H1 (cell line): ENCODE measurements around the gene PRSS36. TPM values are rescaled to one million over a fixed set of nuclear protein-coding genes. Genes with fewer than 3 reads are reported as not detected.

ENCODE experiments used
- CTCF ChIA-PET: fragments of 300-600 bp; sonication (Branson Sonifier 250); formaldehyde crosslinking; loops from one replicate; lab custom pipeline; 2021; ENCODE audit not compliant: partially characterized antibody; lab: Charles Lee
- POLR2A ChIA-PET: fragments of 300-600 bp; sonication (Branson Sonifier 250); formaldehyde crosslinking; loops from one replicate; lab custom pipeline; 2021; ENCODE audit warnings: inconsistent platforms; ENCODE audit not compliant: partially characterized antibody; lab: Charles Lee
- DNase-seq, 2 experiments: peaks; one replicate each; pipeline versions ENCODE4 v3.0.0 to v3.0.0-alpha.2; 2010 to 2022; ENCODE audit warnings: low spot score in 2 of 2, low read depth in 1 of 2, mixed read lengths in 1 of 2
- FAIRE-seq: peaks from 2 replicates; lab custom pipeline; 2011; peaks lifted over from hg19 to GRCh38; lab: Jason Lieb, UNC
- H2AFZ ChIP-seq: 2 replicates; pipeline ENCODE4 v1.8.1; 2012; ENCODE audit warnings: low read length, inconsistent platforms
- H2AK5ac ChIP-seq: 2 replicates; pipeline ENCODE4 v1.6.1; 2013; ENCODE audit warnings: low read depth, low read length
- H2BK120ac ChIP-seq: replicated peaks from 2 replicates; pipeline ENCODE3; 2013; ENCODE audit warnings: low read depth, low read length, inconsistent platforms
- H2BK12ac ChIP-seq: 2 replicates; pipeline ENCODE4 v1.6.1; 2013; ENCODE audit warnings: low read depth, low read length
- H2BK15ac ChIP-seq: 2 replicates; pipeline ENCODE4 v1.6.1; 2013; ENCODE audit warnings: low read length
- H2BK20ac ChIP-seq: 2 replicates; pipeline ENCODE4 v1.6.1; 2013; ENCODE audit warnings: low read length
- H2BK5ac ChIP-seq: 2 replicates; pipeline ENCODE4 v1.6.1; 2013; ENCODE audit warnings: low read depth, low read length
- H3K14ac ChIP-seq: 2 replicates; pipeline ENCODE4 v1.6.1; 2013; ENCODE audit warnings: inconsistent platforms; ENCODE audit not compliant: insufficient read length
- H3K18ac ChIP-seq: 2 replicates; pipeline ENCODE4 v1.6.1; 2013; ENCODE audit warnings: low read length; ENCODE audit errors: extremely low read depth
- H3K23ac ChIP-seq: 2 replicates; pipeline ENCODE4 v1.6.1; 2013; ENCODE audit warnings: inconsistent platforms; ENCODE audit not compliant: insufficient read length
- H3K23me2 ChIP-seq: 2 replicates; pipeline ENCODE4 v1.6.1; 2013; ENCODE audit warnings: low read depth, low read length
- H3K27ac ChIP-seq: 2 replicates; pipeline ENCODE4 v1.6.1; 2011; ENCODE audit warnings: low read depth, low read length, inconsistent platforms
- H3K27me3 ChIP-seq, 4 experiments: replicated peaks in 1 of 4; 1 replicate in 1 of 4; 2 replicates in 3 of 4; pipeline versions ENCODE4 v1.6.1 to v1.8.1; 2011 to 2013; ENCODE audit warnings: low read length in 3 of 4, mild to moderate bottlenecking in 3 of 4, inconsistent platforms in 2 of 4, mixed read lengths in 2 of 4, moderate library complexity in 1 of 4; ENCODE audit not compliant: control insufficient read depth in 3 of 4, insufficient read depth in 3 of 4; ENCODE audit errors: extremely low read depth in 1 of 4
- H3K36me3 ChIP-seq, 4 experiments: 2 replicates each; pipeline versions ENCODE4 v1.6.1 to v1.8.1; 2011 to 2013; ENCODE audit warnings: mild to moderate bottlenecking in 4 of 4, low read length in 3 of 4, moderate library complexity in 2 of 4, control low read depth in 1 of 4, inconsistent platforms in 1 of 4; ENCODE audit not compliant: insufficient read depth in 4 of 4, control insufficient read depth in 2 of 4
- H3K4ac ChIP-seq: replicated peaks from 2 replicates; pipeline ENCODE3; 2013; ENCODE audit warnings: low read length, low read depth, mixed read lengths, inconsistent platforms; ENCODE audit not compliant: insufficient read length
- H3K4me1 ChIP-seq, 4 experiments: replicated peaks in 1 of 4; 1 replicate in 1 of 4; 2 replicates in 3 of 4; pipeline versions ENCODE4 v1.6.1 to v1.8.1; 2011 to 2013; ENCODE audit warnings: low read length in 3 of 4, inconsistent platforms in 2 of 4, mixed read lengths in 1 of 4; ENCODE audit not compliant: insufficient read depth in 4 of 4, control insufficient read depth in 3 of 4
- H3K4me2 ChIP-seq, 2 experiments: 2 replicates each; pipeline versions ENCODE4 v1.6.1 to v1.8.1; 2011 to 2013; ENCODE audit warnings: low read depth in 2 of 2, low read length in 2 of 2, control low read depth in 1 of 2, inconsistent platforms in 1 of 2, mild to moderate bottlenecking in 1 of 2; ENCODE audit not compliant: insufficient read depth in 1 of 2
- H3K4me3 ChIP-seq, 4 experiments: fragments of 200-600, 300-600 bp in 1 of 4; sonication (generic), shearing (Covaris generic), sonication (Bioruptor Twin) in 1 of 4; 2 replicates each; pipeline versions ENCODE4 v1.5.1 to v1.8.1; 2011 to 2016; ENCODE audit warnings: low read length in 4 of 4, low read depth in 3 of 4, control low read depth in 2 of 4, inconsistent platforms in 2 of 4, mild to moderate bottlenecking in 2 of 4, mixed read lengths in 1 of 4, moderate library complexity in 1 of 4; ENCODE audit not compliant: insufficient read depth in 2 of 4; ENCODE audit errors: extremely low read depth in 1 of 4
- H3K56ac ChIP-seq: replicated peaks from 2 replicates; pipeline ENCODE3; 2013; ENCODE audit warnings: low read depth, mild to moderate bottlenecking, mixed read lengths, low read length, inconsistent platforms; ENCODE audit not compliant: insufficient read length
- H3K79me1 ChIP-seq: 2 replicates; pipeline ENCODE4 v1.6.1; 2013; ENCODE audit warnings: low read depth, low read length, control low read depth
- H3K79me2 ChIP-seq, 2 experiments: 2 replicates each; pipeline versions ENCODE4 v1.6.1 to v1.8.1; 2012 to 2013; ENCODE audit warnings: low read length in 2 of 2, mild to moderate bottlenecking in 2 of 2, inconsistent platforms in 1 of 2; ENCODE audit not compliant: insufficient read depth in 2 of 2, control insufficient read depth in 1 of 2
- H3K9ac ChIP-seq, 4 experiments: replicated peaks in 1 of 4; 1 replicate in 1 of 4; 2 replicates in 3 of 4; pipeline versions ENCODE4 v1.6.1 to v1.8.1; 2011 to 2013; ENCODE audit warnings: low read depth in 3 of 4, low read length in 3 of 4, control low read depth in 2 of 4, mild to moderate bottlenecking in 2 of 4, moderate library complexity in 2 of 4, inconsistent platforms in 1 of 4; ENCODE audit errors: extremely low read depth in 1 of 4
- H3K9me3 ChIP-seq, 2 experiments: 2 replicates each; pipeline versions ENCODE4 v1.6.1 to v1.8.1; 2012 to 2013; ENCODE audit warnings: mild to moderate bottlenecking in 2 of 2, moderate library complexity in 2 of 2, control low read depth in 1 of 2, inconsistent platforms in 1 of 2, low read depth in 1 of 2, low read length in 1 of 2, mixed read lengths in 1 of 2; ENCODE audit not compliant: insufficient read depth in 2 of 2
- H4K20me1 ChIP-seq, 2 experiments: replicated peaks in 1 of 2; 2 replicates each; pipeline versions ENCODE3 to v1.8.1; 2011 to 2013; ENCODE audit warnings: inconsistent platforms in 2 of 2, low read length in 2 of 2, mild to moderate bottlenecking in 1 of 2; ENCODE audit not compliant: insufficient read depth in 2 of 2, control insufficient read depth in 1 of 2
- H4K5ac ChIP-seq: 2 replicates; pipeline ENCODE4 v1.6.1; 2013; ENCODE audit warnings: low read length, low read depth, mixed read lengths, inconsistent platforms; ENCODE audit not compliant: insufficient read length
- H4K8ac ChIP-seq: 2 replicates; pipeline ENCODE4 v1.8.0; 2013; ENCODE audit warnings: mild to moderate bottlenecking, moderate library complexity, low read length, inconsistent platforms; ENCODE audit not compliant: insufficient read depth; ENCODE audit errors: extremely low read depth
- H4K91ac ChIP-seq: replicated peaks from 2 replicates; pipeline ENCODE3; 2013; ENCODE audit warnings: low read length, mixed read lengths, inconsistent platforms; ENCODE audit not compliant: insufficient read length
- GABPA ChIP-seq: IDR thresholded peaks from 2 replicates; pipeline ENCODE4 v1.6.1; 2011; ENCODE audit warnings: mild to moderate bottlenecking, low read length, moderate library complexity, borderline replicate concordance; ENCODE audit not compliant: insufficient read depth
- KDM4A ChIP-seq: IDR thresholded peaks from one replicate; pipeline ENCODE4 v1.7.1; 2012; ENCODE audit warnings: low read depth, mild to moderate bottlenecking, moderate library complexity, low read length, inconsistent platforms; ENCODE audit not compliant: severe bottlenecking
- POLR2A ChIP-seq, 2 experiments: IDR thresholded peaks; 1 replicate in 1 of 2; 2 replicates in 1 of 2; pipeline ENCODE4 v1.6.1; 2011; ENCODE audit warnings: low read depth in 2 of 2, low read length in 2 of 2, mild to moderate bottlenecking in 2 of 2; ENCODE audit errors: control extremely low read depth in 1 of 2
- POLR2AphosphoS5 ChIP-seq: IDR thresholded peaks from 2 replicates; pipeline ENCODE4 v1.6.1; 2011; ENCODE audit warnings: low read depth, low read length
- RBBP5 ChIP-seq: IDR thresholded peaks from 2 replicates; pipeline ENCODE4 v1.7.1; 2012; ENCODE audit warnings: low read depth, mild to moderate bottlenecking, inconsistent platforms, low read length, moderate library complexity, borderline replicate concordance
- SIRT6 ChIP-seq: IDR thresholded peaks from one replicate; pipeline ENCODE4 v1.7.1; 2012; ENCODE audit warnings: low read length, inconsistent platforms
- SP4 ChIP-seq: IDR thresholded peaks from 2 replicates; pipeline ENCODE4 v1.6.1; 2012; ENCODE audit warnings: low read length, inconsistent platforms
- ZNF274 ChIP-seq: IDR thresholded peaks from 2 replicates; pipeline ENCODE4 v1.7.0; 2012; ENCODE audit warnings: low read length, borderline replicate concordance; ENCODE audit errors: extremely low read depth
- WGBS, 2 experiments: shearing (Covaris generic) in 1 of 2; methylation state at CpG; one replicate each; pipeline versions ENCODE4 v1.1.6 to v1.1.7; 2013 to 2015; ENCODE audit warnings: low lambda C conversion rate in 2 of 2, mixed read lengths in 2 of 2, inconsistent platforms in 1 of 2, low coverage in 1 of 2, missing lambda C conversion rate in 1 of 2; ENCODE audit not compliant: insufficient replicate concordance in 2 of 2, insufficient coverage in 1 of 2, insufficient read length in 1 of 2; ENCODE audit errors: extremely low coverage in 1 of 2, missing lambda C conversion rate in 1 of 2; 5-methylcytosine and 5-hydroxymethylcytosine counted together
- polyA plus RNA-seq, 7 experiments: library from polyadenylated mRNA; depleted of rRNA in 3 of 7; stranded (reverse) in 5 of 7; unstranded in 2 of 7; fragments of >200 nt in 5 of 7; fragments of 200-250 nt in 2 of 7; gene quantifications; 1 replicate in 5 of 7; 2 replicates in 1 of 7; 4 replicates in 1 of 7; pipeline versions ENCODE4 v1.2.1 to v1.2.3, GENCODE V29; 2011 to 2013; ENCODE audit warnings: missing spikeins in 2 of 7, mixed read lengths in 2 of 7
- total RNA-seq: library from RNA; stranded (reverse); fragmentation: NEBNext Ultra II Directional; extraction: Animal tissue kit (Norgen Biotek cat#: 25700); gene quantifications from 2 replicates; pipeline ENCODE4 v1.2.1, GENCODE V29; 2021
- TF ChIP-seq, protein P1 (sequence below), 3 experiments: IDR thresholded peaks; 1 replicate in 2 of 3; 2 replicates in 1 of 3; pipeline versions ENCODE4 v1.5.1 to v1.6.1; 2011; ENCODE audit warnings: low read length in 3 of 3, mild to moderate bottlenecking in 3 of 3, inconsistent platforms in 2 of 3, low read depth in 1 of 3, moderate library complexity in 1 of 3; ENCODE audit not compliant: insufficient read depth in 1 of 3; ENCODE audit errors: control extremely low read depth in 1 of 3

The PRSS36 gene
- total and polyA plus RNA-seq, 2 of the 8 experiments (the other 6 are each of a cell fraction or from before 2014, with no cell fraction given), result 1.3 to 1.9 TPM

DNA sequence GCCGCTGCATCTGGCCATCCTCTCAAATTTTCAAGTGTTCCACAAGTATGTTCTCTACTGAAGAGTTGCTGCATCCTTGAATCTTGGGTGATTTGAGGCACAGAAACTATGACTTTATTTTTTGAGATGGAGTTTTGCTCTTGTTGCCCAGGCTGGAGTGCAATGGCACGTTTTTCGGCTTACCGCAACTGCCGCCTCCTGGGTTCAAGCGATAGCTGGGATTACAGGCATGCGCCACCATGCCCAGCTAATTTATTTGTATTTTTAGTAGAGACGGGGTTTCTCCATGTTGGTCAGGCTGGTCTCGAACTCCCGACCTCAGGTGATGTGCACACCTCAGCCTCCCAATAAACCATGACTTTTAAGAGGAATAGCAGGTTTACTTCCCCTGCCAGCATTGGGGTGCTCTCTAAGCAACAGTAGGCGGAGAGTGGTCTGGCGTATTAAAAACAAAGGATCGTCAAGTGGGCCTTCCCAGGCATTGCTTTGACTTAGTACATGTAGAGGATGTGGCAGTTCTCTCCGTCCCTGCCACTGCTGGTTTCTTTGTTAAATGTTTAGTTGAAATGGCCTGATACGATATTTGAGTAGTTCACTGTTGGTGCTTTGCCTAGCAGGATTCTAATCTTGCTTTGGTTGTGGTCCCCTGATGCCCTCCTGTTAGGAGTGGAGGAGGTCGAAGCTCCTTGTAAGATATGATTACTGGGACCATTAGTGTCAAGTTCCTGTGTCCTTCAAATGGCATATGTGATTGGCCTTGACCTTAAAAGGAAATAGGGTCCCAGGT is 43.2 kb upstream of the PRSS36 start:
- no peak overlapping the region for H2BK20ac ChIP-seq
- H3K56ac ChIP-seq, result no peak overlapping the region
- H4K5ac ChIP-seq, result no peak overlapping the region
- H2BK12ac ChIP-seq, result no peak overlapping the region
- peaks cover 58 to 86% (median 83%) of the 10 kb centered on the region in 4 experiments for H3K36me3 ChIP-seq
- CTCF ChIA-PET, result no interaction called here
- no peak for FAIRE-seq
- H3K4ac ChIP-seq, result no peak overlapping the region
- no peaks in the 10 kb centered on the region for H3K9me3 ChIP-seq
- no peak overlapping the region for H2BK5ac ChIP-seq
- H3K23ac ChIP-seq, result no peak overlapping the region
- peaks cover 0 to 30% of the 10 kb centered on the region in 2 experiments; a peak in 2 of 4 replicates for H3K79me2 ChIP-seq
- no peak overlapping the region for H3K14ac ChIP-seq
- peaks cover 7% of the 10 kb centered on the region for H3K79me1 ChIP-seq
- H2BK15ac ChIP-seq, result no peak overlapping the region
- H2AFZ ChIP-seq, result no peak overlapping the region
- no peak overlapping the region for H3K4me3 ChIP-seq
- H3K23me2 ChIP-seq, result no peaks in the 10 kb centered on the region
- H3K9ac ChIP-seq, result no peak overlapping the region
- no peak for TF ChIP-seq GABPA
- TF ChIP-seq SP4, result no peak
- peak; percentile 63 for TF ChIP-seq POLR2AphosphoS5
- TF ChIP-seq SIRT6, result no peak
- TF ChIP-seq ZNF274, result no peak
- TF ChIP-seq KDM4A, result no peak
- TF ChIP-seq, protein P1, sequence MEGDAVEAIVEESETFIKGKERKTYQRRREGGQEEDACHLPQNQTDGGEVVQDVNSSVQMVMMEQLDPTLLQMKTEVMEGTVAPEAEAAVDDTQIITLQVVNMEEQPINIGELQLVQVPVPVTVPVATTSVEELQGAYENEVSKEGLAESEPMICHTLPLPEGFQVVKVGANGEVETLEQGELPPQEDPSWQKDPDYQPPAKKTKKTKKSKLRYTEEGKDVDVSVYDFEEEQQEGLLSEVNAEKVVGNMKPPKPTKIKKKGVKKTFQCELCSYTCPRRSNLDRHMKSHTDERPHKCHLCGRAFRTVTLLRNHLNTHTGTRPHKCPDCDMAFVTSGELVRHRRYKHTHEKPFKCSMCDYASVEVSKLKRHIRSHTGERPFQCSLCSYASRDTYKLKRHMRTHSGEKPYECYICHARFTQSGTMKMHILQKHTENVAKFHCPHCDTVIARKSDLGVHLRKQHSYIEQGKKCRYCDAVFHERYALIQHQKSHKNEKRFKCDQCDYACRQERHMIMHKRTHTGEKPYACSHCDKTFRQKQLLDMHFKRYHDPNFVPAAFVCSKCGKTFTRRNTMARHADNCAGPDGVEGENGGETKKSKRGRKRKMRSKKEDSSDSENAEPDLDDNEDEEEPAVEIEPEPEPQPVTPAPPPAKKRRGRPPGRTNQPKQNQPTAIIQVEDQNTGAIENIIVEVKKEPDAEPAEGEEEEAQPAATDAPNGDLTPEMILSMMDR (IDR thresholded peaks at IDR 0.05; ENCODE audit: control extremely low read depth in 1 of 3, insufficient read depth in 1 of 3, low read depth in 1 of 3, low read length in 3 of 3), result no peak
- TF ChIP-seq POLR2A (IDR thresholded peaks at IDR 0.05; ENCODE audit: control extremely low read depth in 1 of 2, low read depth in 2 of 2, low read length in 2 of 2), result peak; percentile 27 to 60
- TF ChIP-seq RBBP5, result no peak
- no peak overlapping the region for H3K4me2 ChIP-seq
- no peak overlapping the region for H3K18ac ChIP-seq
- H3K4me1 ChIP-seq, result no peaks in the 10 kb centered on the region
- no peak overlapping the region for H2AK5ac ChIP-seq
- POLR2A ChIA-PET, result interaction anchor here (0.7 to 17.4 kb wide), 14 partner anchors 8 to 144 kb away, joined by 3 to 430 read pairs (median 6); partner anchors contain the start of genes FUS, KAT8, PRSS8 and PYCARD
- no peak for DNase-seq
- 96% methylated on average over 16 of the region's 16 CpGs; no CpG with 5 or more reads in 1 of the 2 experiments for WGBS, 2 experiments
- peaks cover 5 to 35% of the 10 kb centered on the region in 2 experiments for H4K20me1 ChIP-seq
- H3K27ac ChIP-seq, result no peak overlapping the region
- H3K27me3 ChIP-seq, result no peaks in the 10 kb centered on the region
- H2BK120ac ChIP-seq, result no peak overlapping the region
- H4K8ac ChIP-seq, result peak overlapping the region; percentile 28; the same call in 1 of the 2 replicates
- H4K91ac ChIP-seq, result no peak overlapping the region
